NCI-H2196 (cell line): ENCODE measurements around the gene NBEAL2.
"Not testable (repeated sequence)": the region's sequence is repeated elsewhere in the genome, so short reads cannot be mapped to it uniquely, and the experiment has no call there.

ENCODE experiments used
- DNase-seq: peaks from one replicate; lab custom pipeline; 2025; ENCODE audit not compliant: unreplicated experiment; lab: John Stamatoyannopoulos, UW

NBEAL2 gene

DNA sequence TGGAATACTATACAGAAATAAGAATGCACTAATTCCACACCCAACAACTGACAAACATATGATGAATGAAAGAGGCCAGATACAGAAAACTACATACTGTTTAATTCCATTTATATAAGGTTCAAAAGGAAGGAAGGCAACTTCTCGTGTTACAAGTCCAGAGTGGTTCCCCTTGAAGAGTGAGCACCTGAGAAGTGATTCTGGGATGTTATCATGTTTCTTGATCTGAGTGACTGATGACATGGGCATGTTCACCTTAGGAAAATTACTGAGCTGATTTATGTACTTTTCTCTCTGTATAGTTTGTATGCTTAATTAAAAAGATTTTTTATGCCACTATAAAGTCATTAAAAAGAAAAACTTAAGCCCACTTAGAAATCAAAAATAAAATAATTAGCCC lies 16.5 kb upstream of the NBEAL2 start:
- DNase-seq: no peak

DNA sequence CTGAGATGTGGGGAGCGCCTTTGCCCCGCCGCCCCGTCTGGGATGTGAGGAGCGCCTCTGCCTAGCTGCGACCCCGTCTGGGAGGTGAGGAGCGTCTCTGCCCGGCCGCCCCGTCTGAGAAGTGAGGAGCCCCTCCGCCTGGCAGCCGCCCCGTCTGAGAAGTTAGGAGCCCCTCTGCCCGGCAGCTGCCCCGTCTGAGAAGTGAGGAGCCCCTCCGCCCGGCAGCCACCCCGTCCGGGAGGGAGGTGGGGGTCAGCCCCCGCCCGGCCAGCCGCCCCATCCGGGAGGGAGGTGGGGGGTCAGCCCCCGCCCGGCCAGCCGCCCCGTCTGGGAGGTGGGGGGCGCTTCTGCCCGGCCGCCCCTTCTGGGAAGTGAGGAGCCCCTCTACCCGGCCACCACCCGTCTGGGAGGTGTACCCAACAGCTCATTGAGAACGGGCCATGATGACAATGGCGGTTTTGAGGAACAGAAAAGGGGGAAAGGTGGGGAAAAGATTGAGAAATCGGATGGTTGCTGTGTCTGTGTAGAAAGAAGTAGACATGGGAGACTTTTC lies 15.4 kb upstream of the NBEAL2 start:
- not testable (repeated sequence) for DNase-seq

DNA sequence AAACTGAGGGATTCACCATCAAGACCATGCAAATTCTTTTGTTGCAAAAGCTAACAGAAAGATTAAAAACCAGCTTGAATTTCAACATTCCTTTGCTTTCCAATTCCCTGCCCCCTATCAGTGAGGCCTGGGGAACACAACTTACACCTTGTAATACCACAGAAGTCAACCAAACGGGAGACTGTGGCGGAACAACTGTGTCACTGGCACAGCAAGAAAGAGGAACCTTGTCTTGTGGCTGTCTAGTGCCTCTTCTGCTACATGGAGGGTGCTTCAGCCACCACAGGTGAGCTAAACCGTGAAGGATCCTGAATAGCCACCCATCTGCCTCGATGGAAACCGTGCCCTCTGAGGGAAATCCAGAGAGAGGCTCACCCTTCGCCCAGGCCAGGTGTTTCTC lies 14.3 kb upstream of the NBEAL2 start:
- DNase-seq: no peak

DNA sequence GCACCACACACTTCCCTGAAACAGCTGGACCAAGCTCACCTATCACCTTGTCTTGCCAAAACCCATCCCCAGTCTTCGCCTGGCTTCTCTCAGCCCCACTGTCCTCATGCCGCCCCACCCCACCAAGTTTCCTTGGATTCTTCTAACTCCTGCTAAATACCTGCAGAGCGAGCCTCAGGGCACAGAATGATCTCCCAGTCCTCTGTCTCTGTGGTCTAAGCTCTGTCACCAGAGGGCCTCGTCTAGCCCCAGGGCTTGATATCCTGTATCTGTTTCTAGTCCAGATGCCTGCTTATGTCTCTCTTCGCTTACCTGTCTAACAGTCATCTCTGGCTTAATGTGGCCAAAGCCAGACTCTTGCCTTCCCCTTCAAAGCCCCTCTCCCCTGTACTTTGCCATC lies 12.7 kb upstream of the NBEAL2 start:
- DNase-seq: no peak

DNA sequence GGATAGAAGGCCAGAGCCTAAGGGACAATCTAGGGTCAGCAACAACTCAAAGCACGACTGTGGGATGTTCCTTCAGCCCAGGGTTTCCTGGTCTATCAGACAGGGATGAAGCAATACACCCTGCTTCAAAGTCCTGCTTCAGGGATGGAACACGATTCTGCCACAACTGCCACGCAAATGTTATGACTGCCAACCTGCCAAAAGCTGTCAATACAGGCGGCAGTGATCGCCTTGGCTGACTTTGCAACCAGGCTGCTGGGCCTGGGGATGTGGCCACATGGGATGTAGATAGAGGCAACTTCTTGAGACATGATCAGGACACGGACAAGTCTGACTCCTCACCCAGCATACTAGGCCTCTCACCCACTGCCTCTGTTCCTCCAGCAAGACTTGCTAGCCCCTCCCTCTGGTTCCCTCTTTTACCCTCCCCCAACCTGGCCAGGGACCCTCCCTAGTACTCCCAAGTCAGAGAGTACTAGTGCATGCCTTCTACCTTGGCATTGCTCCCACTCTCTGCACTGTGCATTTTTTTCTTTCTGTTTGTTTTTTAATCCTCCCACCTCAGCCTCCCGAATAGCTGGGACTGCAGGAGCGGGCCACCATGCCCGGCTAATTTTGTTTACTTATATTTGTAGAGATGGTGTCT lies 10.6 kb upstream of the NBEAL2 start:
- DNase-seq: no peak

DNA sequence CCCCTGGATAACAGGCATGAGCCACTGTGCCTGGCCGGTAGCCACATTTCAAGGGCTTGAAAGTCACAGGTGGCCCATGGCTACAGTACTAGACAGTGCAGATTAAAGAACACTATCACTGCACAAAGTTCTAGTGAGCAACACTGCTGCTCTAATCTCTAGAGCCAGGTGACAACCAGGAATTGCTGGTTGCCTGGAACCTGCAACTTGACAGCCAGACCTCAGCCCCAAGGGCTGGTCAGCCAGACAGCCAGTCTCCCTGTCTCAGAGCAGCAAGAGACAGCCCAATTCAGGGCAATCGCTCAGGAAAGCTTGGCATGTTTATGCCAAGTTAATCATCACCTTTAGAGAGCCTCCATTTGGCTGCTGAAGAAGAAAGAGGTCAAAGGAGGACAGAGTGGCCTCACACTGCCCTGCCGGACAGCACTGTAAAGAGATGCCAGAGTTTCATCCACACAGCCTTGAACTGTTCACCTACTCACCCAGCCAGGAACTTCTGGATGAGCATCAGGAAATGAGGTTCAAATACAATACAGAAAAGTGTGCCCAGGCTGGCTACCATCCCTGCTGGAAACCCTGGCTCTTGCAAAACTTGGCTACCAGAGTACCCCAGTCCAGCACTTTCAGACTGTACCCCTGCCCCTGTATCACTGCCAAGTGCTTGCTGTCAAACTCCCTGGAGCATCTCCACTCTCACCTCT lies 8.9 kb upstream of the NBEAL2 start:
- DNase-seq: no peak

DNA sequence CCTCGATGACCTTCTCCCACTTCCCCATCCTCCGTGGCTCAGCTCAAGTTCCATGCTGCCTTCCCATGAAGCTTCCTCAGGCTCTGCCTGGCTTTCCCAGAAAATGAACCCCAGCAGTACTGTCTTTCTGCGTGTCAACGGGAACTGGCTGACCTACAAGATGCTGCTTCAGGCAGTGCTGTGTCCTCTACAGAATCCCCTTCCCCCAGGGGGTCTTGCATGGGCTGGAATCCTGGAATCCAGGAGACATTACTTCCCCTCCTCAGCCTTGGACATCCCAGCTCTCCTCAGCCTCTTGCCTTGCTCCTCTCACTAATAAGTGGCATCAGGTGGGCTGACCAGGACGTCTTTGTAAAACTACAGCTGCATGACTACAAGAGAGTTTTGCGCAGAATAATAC lies 8.3 kb upstream of the NBEAL2 start:
- DNase-seq: no peak

DNA sequence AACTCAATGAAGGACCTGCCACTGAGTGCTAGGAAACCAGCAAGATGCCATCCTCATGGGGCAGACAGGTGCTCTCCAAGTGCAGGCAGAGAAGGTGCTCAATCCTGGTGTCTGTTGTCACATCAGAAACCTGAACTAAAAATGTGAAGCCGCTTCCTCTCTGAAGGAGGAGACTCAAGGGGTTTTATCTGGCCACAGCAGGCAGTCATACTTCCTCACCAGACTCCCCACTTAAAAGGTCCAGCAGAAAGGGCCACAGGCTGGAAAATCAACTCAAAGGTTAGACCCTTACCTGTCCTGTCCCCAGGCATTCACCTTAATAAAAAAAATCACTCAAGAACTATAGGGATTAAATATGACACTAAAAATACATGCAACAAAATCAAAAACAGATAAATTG lies 7.7 kb upstream of the NBEAL2 start:
- DNase-seq: no peak

DNA sequence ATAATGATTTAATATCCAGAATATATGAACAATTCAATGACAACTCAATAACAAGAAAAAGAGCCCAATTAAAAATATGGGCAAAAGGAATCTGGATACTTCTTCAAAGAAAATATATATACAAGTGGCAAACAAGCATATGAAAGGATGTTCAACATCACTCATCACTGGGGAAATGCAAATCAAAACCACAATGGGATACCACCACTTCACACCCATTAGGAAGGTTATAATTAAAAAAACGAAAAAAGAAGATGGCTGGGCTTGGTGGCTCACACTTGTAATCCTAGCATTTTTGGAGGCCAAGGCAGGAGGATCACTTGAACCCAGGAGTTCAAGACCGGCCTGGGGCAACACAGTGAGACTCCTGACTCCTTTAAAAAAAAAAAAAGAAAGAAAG lies 7.1 kb upstream of the NBEAL2 start:
- no peak for DNase-seq

DNA sequence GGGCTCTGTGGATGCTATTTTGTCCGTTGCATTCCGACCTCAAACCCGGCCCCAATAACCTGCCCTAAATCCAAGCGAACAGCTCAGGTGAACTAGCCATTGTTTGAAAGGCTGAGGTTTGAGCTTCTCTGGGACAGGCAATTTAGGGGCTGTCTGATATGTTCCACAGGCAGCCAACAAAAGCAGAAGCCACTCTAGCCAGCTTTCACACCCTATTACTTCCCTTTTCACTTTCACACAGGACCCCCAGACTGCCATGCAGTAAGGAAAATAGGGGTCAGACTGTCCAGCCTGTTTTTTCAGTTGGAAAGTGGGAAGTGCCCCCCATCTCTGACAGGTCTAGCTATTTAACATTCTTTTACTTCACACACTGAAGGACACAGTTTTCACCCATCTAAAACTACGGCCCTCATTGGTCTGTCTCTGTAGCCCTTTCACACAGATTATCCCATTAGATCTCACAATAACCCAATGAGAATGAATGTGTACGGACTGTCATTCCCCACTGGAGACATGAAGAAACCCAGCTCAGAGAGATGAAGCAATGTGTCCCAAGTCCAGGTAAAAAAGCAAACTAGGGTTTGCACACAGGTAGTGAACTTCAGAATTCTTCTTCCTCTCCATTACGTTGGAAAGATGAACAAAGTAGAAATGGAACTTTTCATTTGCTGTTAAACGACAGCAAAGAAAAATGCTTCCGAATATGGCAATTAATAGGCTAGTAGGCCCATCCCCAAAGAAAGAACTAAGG lies 4.9 kb upstream of the NBEAL2 start:
- no peak for DNase-seq

DNA sequence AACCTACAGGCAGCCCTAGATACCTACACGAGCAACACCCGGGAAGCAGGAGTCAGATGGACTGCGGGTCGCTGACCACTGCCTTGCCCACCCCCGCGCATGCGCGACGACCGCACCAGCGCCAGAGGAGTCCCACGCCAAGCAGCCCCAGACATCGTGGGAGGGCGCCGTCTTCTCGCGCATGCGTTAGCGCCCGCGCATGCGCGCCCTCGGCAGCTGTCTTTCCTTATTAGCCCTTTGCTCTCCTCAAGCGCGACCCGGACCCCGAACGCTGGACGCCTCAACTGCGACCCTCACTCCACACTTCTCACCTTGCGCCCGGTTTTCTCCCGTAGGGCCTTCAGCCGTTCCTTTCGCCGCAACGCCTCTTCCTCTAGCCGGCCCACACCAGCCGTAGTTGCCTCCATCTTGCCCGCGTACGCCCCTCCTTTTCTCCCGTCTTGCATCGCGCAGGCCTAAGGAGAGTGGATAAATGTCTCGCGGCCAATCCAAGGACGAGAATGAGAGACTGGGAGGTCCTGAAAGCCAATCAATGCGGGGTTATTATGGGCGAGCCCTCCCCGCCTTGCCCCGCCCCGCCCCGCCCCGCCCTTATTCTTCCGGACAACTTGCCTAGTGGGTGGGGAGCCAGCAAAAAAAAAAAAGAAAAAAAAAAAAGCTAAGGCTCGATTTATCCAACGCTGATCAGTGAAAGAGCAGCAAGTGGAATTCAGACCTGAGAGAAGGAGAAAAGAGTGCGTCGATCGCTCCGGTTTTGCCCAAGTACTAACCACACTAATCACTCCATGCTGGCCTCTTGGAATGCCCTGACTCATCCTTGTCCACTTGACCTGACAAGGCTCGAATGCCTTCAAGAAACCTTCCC lies 2.9 kb upstream of the NBEAL2 start, which contains the start of gene CCDC12:
Gene CCDC12 (minus strand): TSS at position 420 of the 865 bp plus-strand sequence. CDS start 13 bp downstream, at position 407.
- DNase-seq: peak; percentile 83

DNA sequence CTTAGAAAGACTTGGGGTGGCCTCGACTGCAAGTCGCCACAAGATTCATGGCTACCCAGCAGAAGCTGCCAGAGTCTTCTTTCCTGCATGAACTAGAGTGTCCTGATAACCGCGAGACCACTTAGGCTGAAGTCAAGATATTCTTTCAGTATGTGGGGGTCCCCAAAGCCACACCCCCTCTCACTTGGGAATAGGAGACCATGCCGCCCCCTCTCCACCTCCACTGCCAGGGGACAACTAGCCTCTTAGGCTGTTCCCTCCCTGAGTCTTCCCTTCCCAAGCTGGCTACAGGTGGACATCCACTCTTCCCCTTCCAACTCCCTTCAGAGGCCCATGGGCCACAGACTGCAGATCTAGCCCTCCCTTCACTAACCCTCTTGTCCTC lies 1.7 kb upstream of the NBEAL2 start:
- no peak for DNase-seq

DNA sequence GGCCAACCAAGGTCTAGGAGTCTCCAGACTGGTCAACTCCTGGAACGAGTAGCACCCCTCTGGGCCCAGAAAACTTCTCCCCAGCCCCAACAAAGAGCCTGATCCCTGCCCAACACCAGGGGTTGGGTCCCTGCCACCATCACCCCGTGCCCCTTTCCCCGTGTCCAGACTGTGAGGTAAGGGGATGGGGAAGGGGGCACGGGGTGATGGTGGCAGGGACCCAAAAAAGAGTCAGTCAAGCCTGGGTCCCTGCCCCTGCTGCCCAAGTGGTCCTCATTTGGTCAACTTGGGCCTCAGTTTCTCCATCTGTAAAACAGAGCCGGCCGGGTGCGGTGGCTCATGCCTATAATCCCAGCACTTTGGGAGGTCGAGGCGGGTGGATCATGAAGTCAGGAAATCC lies 1.1 kb upstream of the NBEAL2 start:
- no peak for DNase-seq

DNA sequence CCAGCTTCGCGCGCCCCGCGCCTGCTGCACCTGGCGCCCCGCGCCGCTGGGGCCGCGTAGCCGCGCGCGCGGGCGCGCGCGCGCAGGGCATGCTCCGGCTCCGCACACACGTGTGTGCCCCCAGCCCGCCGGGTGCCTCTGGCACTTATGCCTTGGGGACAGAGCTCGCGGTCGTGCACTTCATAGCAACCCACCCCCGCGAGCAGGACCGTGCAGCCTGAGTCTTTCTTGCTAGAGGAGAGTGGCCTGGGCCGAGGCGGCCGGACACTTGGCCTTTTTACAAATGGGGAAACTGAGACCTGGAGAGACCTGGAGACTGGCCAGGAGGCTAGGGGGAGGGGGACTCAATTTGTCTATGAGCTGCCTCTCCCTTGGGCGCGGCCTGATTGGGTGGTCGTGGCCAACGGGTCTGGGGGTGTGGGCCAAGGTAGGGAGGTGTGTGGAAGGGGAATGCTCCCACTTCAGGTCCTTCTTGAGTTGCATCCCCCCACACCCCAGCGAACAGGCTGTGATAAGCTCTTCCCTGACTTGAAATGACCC lies 562 bp downstream of the NBEAL2 start:
- DNase-seq: no peak

DNA sequence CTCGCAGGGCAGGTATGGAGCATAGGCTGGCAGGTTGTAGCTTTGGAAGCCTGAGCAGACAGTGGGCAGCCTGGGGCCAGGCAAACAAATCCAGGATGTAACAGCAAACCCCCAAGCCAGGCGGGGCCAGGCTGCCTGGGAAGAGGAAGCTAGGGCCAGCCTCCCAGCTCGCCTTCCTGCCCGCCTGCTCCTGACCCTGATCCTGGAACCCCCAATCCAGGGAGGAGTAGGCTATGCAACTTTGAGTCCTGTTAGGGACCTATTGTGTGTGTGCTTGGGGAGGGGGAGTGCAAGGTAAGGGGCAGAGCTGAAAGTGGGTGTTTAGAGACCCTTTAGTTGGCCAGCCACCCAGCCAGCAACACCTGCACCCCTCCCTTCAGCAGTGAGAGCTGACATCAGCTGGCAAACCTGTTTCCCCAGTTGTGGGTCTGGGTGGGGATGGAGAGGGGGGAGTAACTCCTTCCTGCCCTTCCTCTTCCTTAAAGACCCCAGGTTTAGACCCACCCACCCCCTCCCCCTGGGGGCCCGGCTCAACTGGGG lies 2.5 kb downstream of the NBEAL2 start:
- DNase-seq: no peak

DNA sequence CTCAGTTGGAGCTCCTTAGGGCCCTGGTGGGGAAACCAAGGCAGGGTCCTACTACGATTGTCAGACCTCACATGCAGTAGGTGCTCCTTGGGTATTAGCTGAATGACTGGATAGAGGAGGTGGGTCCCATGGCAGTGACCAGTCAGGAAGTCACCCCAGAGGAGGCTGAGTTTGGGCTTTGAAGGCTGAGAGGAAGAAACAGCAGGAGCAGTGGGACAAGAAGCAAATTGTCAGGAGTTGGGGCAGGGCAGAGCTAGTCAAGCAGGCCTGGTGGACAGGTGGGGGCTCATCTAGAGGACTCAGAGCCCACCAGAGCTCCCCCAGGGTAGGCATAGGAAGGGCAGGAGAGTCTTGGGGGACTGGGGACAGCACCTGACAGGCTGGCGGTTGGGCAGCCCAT lies 3.1 kb downstream of the NBEAL2 start:
- DNase-seq: no peak

DNA sequence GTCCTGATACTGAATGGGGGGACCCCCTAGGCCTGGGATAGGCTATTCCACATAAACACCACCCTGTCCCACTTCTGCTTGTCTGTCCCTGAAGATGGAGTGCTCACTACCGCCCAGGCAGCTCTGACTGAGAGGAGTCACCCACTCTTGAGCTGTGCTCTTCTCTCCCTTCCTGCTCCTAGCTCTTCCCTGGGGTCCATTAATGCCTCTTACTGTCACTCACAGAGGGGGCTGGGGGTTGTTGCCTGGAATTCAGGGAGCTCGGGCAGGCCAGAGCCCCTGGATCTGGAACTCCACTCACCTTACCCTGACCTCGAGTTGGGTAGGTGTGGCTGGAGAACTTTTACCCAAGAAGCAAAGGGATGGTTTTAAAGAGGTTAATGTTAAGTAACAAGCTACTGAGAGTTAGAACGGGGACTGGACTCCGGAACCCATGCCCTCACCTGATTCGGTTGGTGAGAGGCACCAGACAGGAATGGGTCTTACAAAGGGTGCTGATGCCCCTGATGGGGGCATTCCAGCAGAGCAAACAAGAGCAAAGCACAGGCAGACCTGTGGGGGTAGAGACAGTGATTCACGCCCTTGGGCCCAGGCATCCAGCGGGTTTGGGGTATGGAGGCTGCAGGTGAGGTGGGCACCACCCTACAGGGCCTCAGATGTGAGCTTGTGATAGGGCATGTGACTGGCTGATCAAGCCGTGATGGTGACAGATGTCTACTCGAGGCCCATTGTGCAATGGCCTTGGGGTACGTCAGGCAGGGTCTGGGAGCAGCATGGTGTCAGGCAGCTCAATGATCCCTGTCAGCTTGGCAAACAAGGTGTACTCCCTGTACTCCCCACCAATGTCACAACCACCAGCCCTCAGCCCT lies 5.4 kb downstream of the NBEAL2 start:
- no peak for DNase-seq

DNA sequence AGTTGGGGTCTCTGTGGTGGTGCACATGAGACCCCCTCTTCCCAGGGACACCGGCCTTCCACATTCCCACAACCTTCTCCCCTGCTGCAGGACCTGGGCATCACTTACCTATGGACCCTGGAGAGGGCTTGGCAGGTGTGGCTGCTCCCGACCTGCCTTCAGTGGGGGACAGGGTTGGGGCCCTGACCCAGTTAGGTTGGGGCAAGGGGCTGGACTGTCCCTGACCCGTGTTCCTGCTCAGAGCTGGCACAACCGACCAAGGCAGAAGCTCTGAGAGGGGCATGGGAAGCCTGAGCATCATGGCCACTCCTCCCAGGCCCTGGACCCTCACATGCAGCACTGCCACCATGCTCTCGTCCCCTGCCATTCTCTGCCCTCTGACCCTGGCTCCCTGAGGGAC lies 6.1 kb downstream of the NBEAL2 start:
- no peak for DNase-seq

DNA sequence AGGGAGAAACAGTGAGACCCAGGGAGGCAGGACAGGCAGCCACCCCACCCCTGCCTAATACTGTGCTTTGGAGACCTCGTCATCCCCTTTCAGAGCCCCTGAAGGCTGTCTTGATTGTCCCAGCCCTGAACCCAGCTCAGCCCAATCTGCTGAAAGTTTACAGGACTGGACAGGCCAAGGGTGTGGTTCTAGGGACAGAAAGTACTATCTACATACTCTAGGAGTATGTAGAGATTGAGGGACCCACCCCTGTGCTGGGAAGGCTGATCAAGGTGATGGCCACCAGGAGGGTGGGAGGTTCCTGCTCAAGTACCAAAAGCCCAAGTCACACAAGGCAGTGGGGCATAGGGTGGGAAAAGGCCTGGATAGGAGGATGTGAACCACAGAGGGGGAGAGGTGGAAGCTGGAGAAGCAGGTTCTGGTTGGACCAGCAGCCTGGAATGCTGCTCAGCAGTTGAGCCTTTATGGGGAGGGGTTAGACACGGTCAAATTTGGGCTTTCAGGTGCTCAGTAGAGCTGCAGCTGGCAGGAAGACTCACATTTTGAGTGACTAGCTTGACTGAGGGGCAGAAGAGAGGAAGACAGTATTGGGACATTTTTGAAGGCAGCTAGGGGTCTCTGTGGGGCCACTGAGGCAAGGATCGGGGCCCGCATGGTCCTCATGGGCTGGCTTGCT lies 6.7 kb downstream of the NBEAL2 start:
- DNase-seq: no peak
